Limb (tissue), 2 donors: ENCODE data around the gene GINS3.

Experiments
- DNase-seq, 2 donors: peaks; one replicate each; pipeline ENCODE4 v3.0.0-alpha.2; 2016; ENCODE audit errors: extremely low spot score in 2 of 2

GINS3 gene

DNA sequence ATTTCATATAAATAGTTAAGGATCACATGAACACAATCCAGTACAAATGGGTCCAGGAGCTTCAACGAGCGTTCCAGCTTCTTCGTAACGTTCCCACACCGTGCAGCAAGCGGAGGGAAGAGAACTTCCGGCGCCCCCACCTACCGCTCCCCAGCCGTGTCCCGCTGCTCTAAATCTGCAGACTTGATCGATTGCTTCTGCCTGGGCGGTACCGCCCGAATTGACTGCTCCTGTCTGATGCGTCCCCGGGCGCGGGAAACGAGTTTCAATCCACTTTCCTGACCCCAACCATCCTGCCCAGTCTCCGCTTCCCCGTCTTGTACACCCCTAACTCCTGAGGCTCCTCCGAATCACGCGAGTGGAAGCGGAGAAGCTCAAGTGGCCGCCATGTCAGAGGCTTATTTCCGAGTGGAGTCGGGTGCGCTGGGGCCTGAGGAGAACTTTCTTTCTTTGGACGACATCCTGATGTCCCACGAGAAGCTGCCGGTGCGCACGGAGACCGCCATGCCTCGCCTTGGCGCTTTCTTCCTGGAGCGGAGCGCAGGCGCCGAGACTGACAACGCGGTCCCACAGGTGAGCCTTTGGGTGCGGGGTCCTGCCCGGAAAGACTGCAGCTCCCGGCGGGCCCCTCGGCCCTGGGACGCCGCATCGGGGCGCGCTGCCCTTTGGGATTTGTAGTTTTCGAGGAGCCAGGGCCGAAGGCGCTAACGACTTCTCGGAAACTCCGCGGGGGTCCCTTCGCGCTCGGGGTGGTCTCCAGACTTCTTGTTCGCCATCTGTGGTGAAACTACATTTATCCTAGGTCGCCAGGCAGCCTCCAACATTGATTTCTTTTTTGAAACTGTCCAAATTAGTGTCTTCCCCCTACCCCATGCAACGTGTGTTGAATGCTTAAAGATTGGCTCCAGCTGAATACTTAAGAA lies at the start of gene GINS3:
Gene GINS3 (plus strand): TSS at position 257 of the 923 bp plus-strand sequence. CDS start 131 bp downstream, at position 388.
- peak; percentile 89 to 91 for DNase-seq

DNA sequence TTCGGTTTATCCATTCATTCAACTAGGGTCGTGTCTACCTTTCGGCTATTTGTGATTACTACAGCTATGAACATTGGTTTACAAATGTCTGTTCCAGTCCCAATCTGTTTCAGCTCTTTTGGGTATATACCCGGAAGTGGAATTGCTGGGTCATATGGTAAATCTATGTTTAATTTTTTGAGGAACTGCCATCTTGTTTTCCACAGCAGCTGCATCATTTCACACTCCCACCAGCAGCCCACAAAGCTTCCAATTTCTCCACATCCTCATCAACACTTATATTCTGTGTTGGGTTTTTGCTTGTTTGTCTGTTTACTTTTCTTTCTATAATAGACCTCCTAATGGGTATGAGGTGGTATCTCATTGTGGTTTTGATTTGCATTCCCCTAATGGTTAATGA lies 48.7 kb upstream of the GINS3 start:
- DNase-seq = no peak

- DNase-seq = no peak
Measured at GRCh38 chr16:58345574-58346354, 46.5 kb upstream of the GINS3 start.

GRCh38 chr16:58346831-58347371 lies 45.4 kb upstream of the GINS3 start:
- no peak for DNase-seq

DNA sequence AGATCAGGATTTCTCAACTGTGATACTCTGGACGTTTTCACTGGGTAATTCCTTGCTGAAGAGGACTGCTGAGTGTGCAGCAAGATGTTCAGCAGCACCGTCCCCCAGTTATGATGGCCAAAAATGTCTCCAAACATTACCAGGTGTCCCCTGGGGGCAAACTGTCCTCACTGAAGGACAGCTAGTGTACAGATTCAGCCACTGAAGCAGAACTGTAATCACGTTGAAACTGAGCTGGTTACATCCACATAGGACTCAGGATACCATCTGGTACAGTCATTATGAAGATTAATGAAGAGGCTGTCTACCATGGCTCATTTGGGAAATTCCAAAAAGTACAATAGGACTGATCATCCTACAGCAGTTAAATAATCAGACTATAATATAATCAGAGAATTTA lies 43.3 kb upstream of the GINS3 start:
- no peak for DNase-seq

- no peak for DNase-seq
Measured at GRCh38 chr16:58352690-58353089, 39.6 kb upstream of the GINS3 start.

DNA sequence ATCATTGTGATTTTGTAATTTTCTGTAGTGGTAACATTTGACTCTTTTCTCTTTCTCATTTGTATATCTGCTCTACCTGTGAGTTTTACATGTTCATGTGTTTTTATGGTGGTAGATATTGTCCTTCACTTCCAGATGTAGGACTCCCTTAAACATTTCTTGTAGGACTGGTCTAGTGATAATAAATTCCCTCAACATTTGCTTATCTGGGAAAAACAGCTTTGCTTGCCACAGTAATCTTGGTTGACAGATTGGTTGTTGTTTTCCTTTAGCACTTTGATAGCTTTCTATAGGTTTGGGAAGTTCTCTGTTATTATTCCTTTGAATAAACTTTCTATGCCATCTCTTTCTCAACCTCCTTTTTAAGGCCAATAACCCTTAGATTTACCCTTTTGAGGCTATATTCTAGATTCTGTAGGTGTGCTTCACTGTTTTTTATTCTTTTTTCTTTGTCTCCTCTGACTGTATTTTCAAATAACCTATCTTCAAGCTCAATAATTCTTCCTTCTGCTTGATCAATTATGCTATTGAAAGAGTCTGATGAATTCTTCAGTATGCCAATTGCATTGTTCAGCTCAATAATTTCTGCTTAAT lies 32.1 kb upstream of the GINS3 start:
- DNase-seq = no peak

- DNase-seq = no peak
Measured at GRCh38 chr16:58361726-58362125, 30.5 kb upstream of the GINS3 start.

DNA sequence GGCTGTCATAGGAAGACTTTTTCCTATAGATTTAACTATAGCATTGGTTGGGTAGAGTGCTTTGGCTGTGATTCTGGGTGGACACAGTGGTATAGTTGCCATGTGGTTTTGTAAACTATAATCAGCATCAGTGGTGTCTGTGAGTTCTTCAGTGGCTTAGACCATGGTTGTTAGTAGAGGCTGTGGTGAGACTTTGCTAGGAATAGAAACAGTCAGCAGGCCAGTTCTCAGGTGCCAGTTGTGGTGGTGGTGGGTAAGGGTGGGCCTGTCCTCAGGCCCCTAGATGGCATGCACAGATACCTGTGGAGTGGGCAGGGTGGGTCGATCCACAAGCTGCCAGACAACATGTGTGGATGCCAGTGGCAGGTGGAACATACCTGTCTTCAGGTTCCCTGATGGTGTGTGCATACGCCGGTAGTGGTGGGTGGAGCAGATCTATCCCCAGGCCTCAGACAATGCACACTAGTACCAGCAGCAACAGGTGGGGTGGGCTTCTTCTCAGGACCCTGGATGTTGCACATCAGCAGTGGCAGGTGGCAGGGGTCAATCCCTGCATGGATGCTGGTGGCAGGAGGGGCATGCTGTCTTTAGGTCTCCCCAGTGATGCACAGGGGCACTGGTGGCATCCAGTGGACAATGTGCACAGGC lies 28.4 kb upstream of the GINS3 start:
- no peak for DNase-seq

DNA sequence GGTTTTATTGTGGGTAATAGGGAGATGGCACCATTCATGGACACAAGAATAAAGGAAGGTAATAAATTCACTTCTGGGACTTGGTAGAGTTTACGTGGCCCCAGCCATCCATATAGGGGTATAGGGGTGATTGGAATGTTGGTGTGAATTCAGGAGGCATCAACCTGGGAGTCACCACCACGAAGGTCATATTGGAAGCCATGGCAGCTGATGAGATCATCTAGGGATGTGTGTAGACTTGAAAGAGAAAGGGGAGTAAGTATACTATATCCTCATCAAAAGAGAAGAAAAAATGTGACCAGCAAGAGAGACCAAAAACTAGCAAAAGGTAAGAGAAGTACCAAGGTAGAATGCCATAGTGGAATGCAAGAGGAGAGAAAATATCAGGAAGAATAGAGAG lies 26.6 kb upstream of the GINS3 start:
- DNase-seq = no peak

DNA sequence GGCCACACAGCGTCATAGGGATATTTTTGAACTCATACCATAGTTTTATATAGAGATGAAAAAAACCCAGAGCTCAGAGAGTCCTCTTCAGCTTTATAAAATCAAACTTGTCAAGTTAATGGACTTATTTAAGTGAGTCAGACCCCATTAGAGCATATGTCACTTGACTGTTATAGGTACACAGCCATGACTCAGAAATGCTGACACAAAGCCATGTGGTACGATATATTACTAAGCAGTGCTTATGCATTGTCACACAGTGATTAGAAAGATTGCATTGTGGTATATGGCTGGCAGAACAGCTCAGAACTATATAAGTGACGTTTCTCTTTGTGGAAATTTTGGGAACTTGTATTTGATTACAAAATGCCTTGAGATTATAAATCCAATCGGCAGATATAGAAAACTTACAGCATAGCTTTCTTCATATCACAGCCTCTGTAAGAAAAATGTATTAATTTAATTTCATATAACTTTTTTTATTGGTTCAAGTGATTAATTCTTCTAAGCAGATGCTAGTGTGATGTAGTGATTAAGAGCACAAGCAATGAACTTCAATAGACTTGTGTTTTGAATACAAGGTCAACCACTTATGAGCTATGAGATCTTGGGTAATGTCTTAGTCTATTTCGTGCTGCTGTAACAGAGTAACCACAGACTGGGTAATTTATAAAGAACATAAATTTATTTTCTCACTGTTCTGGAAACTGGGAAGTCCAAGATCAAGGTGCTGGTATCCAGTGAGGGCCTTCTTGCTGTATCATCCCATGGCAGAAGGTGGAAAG lies 25.8 kb upstream of the GINS3 start:
- no peak for DNase-seq

DNA sequence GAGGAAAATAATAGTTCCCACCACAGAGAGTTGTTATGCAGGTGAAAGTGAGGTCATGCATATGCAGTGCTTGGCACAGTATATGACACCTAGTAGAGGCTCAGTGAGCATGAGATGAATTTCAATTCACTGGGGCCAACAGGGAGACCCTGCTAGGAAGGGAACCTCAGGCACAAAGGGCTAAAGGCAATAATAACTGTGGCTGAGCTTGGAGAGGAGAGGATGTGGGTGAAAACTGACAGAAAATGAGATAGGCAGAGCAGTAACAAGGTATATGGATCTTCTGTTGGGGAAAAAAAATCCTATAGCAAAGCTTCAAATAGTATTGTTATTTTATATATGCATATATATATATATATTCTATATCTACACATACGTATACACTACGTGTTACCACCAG lies 25.0 kb upstream of the GINS3 start:
- no peak for DNase-seq

DNA sequence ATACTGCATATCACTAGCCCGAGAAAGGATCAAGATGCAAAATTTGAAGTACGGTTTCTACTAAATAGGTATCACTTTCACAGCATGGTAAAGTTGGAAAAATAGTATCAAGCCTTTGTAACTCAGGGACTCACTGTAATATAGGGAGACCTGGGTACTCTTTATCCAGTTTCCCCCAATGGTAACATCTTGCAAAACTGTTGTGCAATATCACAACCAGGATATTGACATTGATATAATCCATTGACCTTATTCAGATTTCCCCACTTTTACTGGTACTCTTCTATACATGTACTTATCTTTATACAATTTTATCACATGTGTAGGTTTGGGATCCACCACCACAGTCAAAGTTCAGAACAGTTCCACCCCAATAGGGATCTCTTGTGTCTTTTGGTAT lies 20.4 kb upstream of the GINS3 start:
- DNase-seq = no peak

DNA sequence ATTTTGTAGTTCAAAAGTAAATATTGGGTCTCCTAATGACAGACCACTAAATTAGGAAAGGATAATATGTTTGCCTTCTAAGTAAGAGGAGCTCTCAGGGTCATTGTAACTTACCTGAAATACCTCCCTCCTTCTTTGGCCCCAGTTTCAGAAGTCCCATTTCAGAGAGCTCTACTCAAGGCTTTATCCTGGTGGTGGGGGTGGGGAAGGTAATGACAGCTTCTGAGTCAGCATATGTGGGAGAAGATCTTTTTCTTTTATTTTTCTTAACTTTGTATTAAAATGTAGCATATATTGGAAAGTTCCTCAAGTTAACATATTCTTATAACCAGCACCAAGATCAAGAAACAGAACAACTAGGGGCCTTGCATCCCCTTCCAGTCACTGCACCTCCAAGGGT lies 16.9 kb upstream of the GINS3 start:
- DNase-seq = no peak

GRCh38 chr16:58377932-58378331 lies 14.3 kb upstream of the GINS3 start:
- no peak for DNase-seq

GRCh38 chr16:58378401-58378800 lies 13.9 kb upstream of the GINS3 start:
- no peak for DNase-seq

- no peak for DNase-seq
Measured at GRCh38 chr16:58379736-58380135, 12.5 kb upstream of the GINS3 start.

DNA sequence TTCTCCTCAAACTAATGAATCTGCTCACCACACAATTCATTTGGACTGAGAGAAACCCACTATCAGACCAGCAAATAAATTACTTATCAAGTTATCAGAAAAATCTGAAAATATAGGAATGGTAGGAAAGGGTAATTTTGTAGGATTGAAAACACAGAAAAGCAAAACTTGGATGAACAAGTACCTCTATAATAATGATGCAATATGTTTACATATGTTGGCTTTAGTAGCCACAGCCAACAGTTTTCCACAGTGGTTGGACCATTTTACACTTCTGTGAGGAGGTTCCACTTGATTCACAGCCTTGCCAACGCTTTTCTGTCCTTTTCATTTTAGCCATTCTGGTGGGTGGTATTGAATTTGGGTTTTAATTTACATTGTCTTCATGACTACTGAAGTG lies 10.6 kb upstream of the GINS3 start:
- DNase-seq = no peak

DNA sequence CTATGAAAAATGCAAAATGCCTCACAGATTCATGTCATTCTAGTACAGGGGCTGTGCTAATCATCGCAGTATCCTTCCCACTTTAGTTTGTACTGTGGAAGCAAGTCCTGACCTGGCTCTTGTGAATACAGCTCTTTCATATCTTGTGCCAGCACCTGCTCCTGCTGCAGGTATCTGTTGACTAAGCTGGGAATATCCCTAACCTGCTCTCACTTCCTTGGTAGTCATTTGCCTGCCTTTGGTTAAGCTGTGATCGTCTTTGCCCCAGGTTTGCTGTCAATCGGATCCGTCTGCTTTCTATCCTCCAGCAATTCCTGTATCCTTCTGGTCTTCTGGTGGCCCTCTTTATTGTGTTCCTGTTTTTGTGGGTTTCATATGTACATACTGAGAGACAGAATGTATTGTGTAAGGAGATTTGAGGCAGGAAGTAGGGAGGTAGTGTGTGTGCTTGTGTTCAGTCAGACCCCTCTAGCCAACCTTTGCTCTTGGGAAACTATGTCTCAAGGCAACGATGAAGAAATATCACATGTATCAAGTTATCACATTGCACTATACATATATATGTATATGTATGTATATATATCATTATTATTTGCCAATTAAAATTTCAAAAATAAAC lies 7.7 kb upstream of the GINS3 start:
- no peak for DNase-seq

DNA sequence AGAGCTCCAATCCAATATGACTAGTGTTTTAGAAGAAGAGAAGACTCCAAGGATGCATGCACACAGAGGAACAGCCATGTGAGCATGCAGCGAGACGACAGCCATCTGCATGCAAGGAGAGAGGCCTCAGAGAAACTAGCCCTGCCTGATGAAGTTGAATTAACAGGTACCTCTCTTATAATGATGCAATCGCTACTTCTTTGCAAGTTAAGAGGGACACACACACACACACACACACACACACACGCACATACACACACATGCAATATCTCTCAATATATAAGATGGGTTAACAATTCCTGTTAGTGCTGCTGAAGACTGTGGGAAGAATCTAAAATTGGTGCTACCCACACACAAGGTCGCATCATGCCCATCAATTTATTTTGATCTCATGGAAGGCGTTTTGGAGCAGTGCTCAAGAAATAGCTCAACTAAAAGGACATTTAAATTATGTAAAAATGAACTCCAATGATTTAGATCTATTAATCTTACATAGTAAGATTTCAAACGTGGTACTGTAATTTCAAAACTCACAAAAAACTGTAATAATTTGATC lies 7.0 kb upstream of the GINS3 start:
- DNase-seq = no peak
